Natural killer cell (primary cell): ENCODE results near the gene BCAS3. TPM values are rescaled to one million over a fixed set of nuclear protein-coding genes. Genes with fewer than 3 reads are reported as not detected.

ENCODE experiments used
- ATAC-seq, 3 donors: fragments of 150-1000 bp in 2 of 3; fragments of 200-7000 bp in 1 of 3; cut with Tn5 transposase; 1 replicate in 1 of 3; 2 replicates in 2 of 3; pipeline ENCODE4 v1.10.0; 2021; ENCODE audit warnings: mild to moderate bottlenecking in 2 of 3, moderate library complexity in 2 of 3
- DNase-seq, 2 donors: peaks; one replicate each; pipeline versions ENCODE4 v3.0.0 to v3.0.0-alpha.2; 2013 to 2021; ENCODE audit warnings: mixed read lengths in 1 of 2
- H3K27ac ChIP-seq: one replicate; pipeline ENCODE4 v1.5.1; 2013; ENCODE audit warnings: mild to moderate bottlenecking, low read length
- H3K27me3 ChIP-seq: one replicate; pipeline ENCODE4 v1.6.1; 2013; ENCODE audit warnings: low read length; ENCODE audit not compliant: control insufficient read depth, insufficient read depth
- H3K36me3 ChIP-seq: one replicate; pipeline ENCODE4 v1.6.1; 2013; ENCODE audit warnings: low read length; ENCODE audit not compliant: control insufficient read depth, insufficient read depth
- H3K4me1 ChIP-seq: one replicate; pipeline ENCODE4 v1.6.1; 2013; ENCODE audit warnings: low read length; ENCODE audit not compliant: control insufficient read depth, insufficient read depth
- H3K4me3 ChIP-seq: one replicate; pipeline ENCODE4 v1.5.1; 2013; ENCODE audit warnings: low read length
- H3K9me3 ChIP-seq: one replicate; pipeline ENCODE4 v1.6.1; 2013; ENCODE audit warnings: low read length; ENCODE audit not compliant: control insufficient read depth, insufficient read depth
- H3K27ac Mint-ChIP-seq, 2 donors: one replicate each; pipeline ENCODE4 v1.8.0; 2022; ENCODE audit warnings: mild to moderate bottlenecking in 2 of 2, mixed read lengths in 2 of 2, moderate library complexity in 1 of 2
- H3K27me3 Mint-ChIP-seq, 2 donors: one replicate each; pipeline ENCODE4 v1.8.0; 2022; ENCODE audit warnings: low read depth in 2 of 2, mixed read lengths in 2 of 2
- H3K36me3 Mint-ChIP-seq: one replicate; pipeline ENCODE4 v1.8.0; 2022; ENCODE audit warnings: mixed read lengths
- H3K4me1 Mint-ChIP-seq, 2 donors: one replicate each; pipeline ENCODE4 v1.8.0; 2022; ENCODE audit warnings: mixed read lengths in 2 of 2
- H3K4me3 Mint-ChIP-seq: one replicate; pipeline ENCODE4 v1.8.0; 2022; ENCODE audit warnings: mild to moderate bottlenecking, moderate library complexity, mixed read lengths
- H3K9me3 Mint-ChIP-seq, 2 donors: one replicate each; pipeline ENCODE4 v1.8.0; 2022; ENCODE audit warnings: mixed read lengths in 2 of 2
- WGBS: methylation state at CpG from one replicate; pipeline ENCODE4 v1.1.7; 2013; ENCODE audit warnings: missing lambda C conversion rate; ENCODE audit not compliant: insufficient coverage; 5-methylcytosine and 5-hydroxymethylcytosine counted together
- intact Hi-C: fragments of 100-400 bp; cut with micrococcal nuclease; formaldehyde crosslinking; loops from one replicate; pipeline ENCODE4 v1.14.2; 2022
- total RNA-seq, 4 donors: library from RNA; stranded (reverse); fragments of 120-200 nt in 1 of 4; gene quantifications; one replicate each; pipeline versions ENCODE4 v1.2.3 to v1.2.4, GENCODE V29; 2013 to 2022
- TF ChIP-seq, protein P1 (sequence below): fragments of 200-600 bp; IDR thresholded peaks from one replicate; pipeline ENCODE4 v1.8.0; 2022; ENCODE audit warnings: antibody characterized with exemption

BCAS3 gene
- total RNA-seq, 3 donors from 2014 or later (not counting 1 experiment from before 2014, with no cell fraction given): 60.5 to 87.8 (median 72.0) TPM

DNA sequence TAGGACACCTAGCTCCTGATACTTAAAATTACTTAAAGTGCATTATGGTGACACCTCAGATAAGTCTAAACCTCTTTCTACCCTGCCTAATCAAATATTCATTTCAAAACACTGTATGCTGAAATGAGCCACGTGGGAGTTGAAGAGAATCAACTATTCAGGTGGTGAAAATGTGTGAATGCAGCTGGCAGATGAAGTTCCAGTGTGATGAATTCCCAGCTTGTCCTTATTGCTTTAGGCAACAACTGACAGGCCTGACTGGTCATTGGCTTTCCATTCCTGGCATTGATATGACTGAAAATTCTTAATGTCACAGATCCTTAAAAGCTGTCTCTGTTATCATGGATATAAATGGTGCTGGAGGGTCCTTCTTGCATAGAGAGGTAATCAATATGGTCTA lies 420.1 kb downstream of the BCAS3 start:
- Mint-ChIP-seq H3K36me3 (no peaks in the 10 kb centered on the region), H3K9me3 (no peaks in the 10 kb centered on the region), H3K4me3 (no peak overlapping the region), H3K27me3 (no peaks in the 10 kb centered on the region), H3K27ac (no peak overlapping the region), H3K4me1 (peaks cover 0 to 5% of the 10 kb centered on the region in 2 donors)
- intact Hi-C loops: no loop called here
- H3K36me3 ChIP-seq: no peaks in the 10 kb centered on the region
- H3K27ac ChIP-seq: no peak overlapping the region
- DNase-seq (no peak), ATAC-seq (no peak)
- no peaks in the 10 kb centered on the region for H3K4me1 ChIP-seq
- no peaks in the 10 kb centered on the region for H3K9me3 ChIP-seq
- H3K4me3 ChIP-seq: no peak overlapping the region
- TF ChIP-seq, protein P1, sequence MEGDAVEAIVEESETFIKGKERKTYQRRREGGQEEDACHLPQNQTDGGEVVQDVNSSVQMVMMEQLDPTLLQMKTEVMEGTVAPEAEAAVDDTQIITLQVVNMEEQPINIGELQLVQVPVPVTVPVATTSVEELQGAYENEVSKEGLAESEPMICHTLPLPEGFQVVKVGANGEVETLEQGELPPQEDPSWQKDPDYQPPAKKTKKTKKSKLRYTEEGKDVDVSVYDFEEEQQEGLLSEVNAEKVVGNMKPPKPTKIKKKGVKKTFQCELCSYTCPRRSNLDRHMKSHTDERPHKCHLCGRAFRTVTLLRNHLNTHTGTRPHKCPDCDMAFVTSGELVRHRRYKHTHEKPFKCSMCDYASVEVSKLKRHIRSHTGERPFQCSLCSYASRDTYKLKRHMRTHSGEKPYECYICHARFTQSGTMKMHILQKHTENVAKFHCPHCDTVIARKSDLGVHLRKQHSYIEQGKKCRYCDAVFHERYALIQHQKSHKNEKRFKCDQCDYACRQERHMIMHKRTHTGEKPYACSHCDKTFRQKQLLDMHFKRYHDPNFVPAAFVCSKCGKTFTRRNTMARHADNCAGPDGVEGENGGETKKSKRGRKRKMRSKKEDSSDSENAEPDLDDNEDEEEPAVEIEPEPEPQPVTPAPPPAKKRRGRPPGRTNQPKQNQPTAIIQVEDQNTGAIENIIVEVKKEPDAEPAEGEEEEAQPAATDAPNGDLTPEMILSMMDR: no peak
- 85% methylated on average over 1 of the region's 1 CpG for WGBS
- H3K27me3 ChIP-seq: no peaks in the 10 kb centered on the region

DNA sequence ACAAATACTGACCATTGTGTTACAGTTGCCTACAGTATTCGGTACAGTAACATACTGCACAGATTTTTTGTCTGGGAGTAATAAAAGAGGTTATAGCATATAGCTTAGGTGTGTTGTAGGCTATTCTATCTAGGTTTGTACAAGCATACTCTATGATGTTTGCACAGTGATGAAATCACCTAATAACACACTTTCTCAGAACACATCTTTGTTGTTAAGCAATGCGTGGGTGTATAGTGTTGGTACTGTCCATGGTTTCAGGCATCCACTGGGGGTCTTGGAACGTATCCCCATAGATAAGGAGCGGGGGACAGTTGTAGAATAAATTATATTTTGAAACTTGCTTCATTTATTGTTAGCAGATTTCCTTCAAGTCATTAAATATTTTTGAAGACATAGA lies 428.7 kb downstream of the BCAS3 start:
- TF ChIP-seq, protein P1: no peak
- no peak overlapping the region for H3K4me3 ChIP-seq
- no peaks in the 10 kb centered on the region for H3K27me3 ChIP-seq
- DNase-seq: no peak
- H3K36me3 ChIP-seq: no peaks in the 10 kb centered on the region
- Mint-ChIP-seq H3K9me3 (no peaks in the 10 kb centered on the region), H3K4me1 (no peaks in the 10 kb centered on the region), H3K36me3 (no peaks in the 10 kb centered on the region), H3K4me3 (no peak overlapping the region), H3K27me3 (no peaks in the 10 kb centered on the region), H3K27ac (no peak overlapping the region)
- no peak overlapping the region for H3K27ac ChIP-seq
- no peaks in the 10 kb centered on the region for H3K4me1 ChIP-seq
- ATAC-seq: no peak
- 100% methylated on average over 1 of the region's 4 CpGs for whole genome bisulfite sequencing
- no peaks in the 10 kb centered on the region for H3K9me3 ChIP-seq
- intact Hi-C loops: no loop called here

DNA sequence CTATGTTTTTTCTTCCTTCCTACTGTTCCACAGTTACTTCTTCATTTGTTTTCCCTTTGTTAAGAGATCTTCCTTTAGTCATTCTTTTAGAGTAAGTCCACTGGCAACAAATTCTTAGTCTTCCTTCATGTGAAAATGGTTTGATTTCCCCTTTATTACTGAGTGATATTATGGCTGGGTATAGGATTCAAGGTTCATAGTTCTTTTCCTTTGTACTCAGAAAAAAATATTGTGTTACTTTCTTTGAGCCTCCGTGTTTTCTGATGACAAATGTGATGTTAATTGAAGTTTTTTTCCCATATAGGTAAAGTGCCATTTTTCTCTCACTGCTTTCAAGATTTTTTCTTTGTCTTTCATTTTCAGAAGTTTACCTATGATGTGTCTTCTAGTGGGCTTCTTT lies 438.9 kb downstream of the BCAS3 start:
- intact Hi-C loops: no loop called here
- no peaks in the 10 kb centered on the region for H3K9me3 ChIP-seq
- no CpG with 5 or more reads among the region's 1 CpG for WGBS
- Mint-ChIP-seq H3K4me3 (no peak overlapping the region), H3K27ac (no peak overlapping the region), H3K36me3 (peaks cover 8% of the 10 kb centered on the region), H3K4me1 (no peaks in the 10 kb centered on the region), H3K27me3 (no peaks in the 10 kb centered on the region), H3K9me3 (peaks cover 2 to 7% of the 10 kb centered on the region in 2 donors)
- no peaks in the 10 kb centered on the region for H3K4me1 ChIP-seq
- H3K27me3 ChIP-seq: no peaks in the 10 kb centered on the region
- no peaks in the 10 kb centered on the region for H3K36me3 ChIP-seq
- TF ChIP-seq, protein P1: no peak
- H3K4me3 ChIP-seq: no peak overlapping the region
- DNase-seq (no peak), ATAC-seq (no peak)
- no peak overlapping the region for H3K27ac ChIP-seq

DNA sequence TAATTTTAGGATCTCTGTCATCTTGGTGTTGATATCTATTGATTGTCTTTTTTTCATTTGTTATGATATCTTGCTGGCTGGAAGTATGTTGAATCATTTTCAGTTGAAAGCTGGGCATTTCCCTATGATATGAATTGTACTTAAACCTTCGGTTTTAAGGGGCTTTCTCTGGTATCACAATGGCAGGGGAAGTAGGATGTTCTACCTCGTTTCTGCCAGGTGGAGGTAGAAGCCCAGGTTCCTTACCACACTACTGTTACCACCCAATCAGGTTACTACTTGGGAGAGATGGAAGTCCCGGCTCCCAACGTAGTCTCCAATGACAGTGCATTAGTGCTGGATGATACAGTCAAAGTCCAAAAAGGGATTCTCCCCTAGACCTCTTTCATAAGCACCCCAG lies 440.3 kb downstream of the BCAS3 start:
- Histone ChIP-seq H3K36me3 (no peaks in the 10 kb centered on the region), H3K27me3 (no peaks in the 10 kb centered on the region), H3K9me3 (no peaks in the 10 kb centered on the region), H3K4me1 (no peaks in the 10 kb centered on the region), H3K27ac (no peak overlapping the region), H3K4me3 (no peak overlapping the region)
- WGBS: no CpG with 5 or more reads among the region's 4 CpGs
- peaks cover 8% of the 10 kb centered on the region for H3K36me3 Mint-ChIP-seq
- DNase-seq (no peak), ATAC-seq (no peak)
- H3K27ac Mint-ChIP-seq: no peak overlapping the region
- intact Hi-C loops: no loop called here
- peaks cover 2 to 7% of the 10 kb centered on the region in 2 donors for H3K9me3 Mint-ChIP-seq
- no peak overlapping the region for H3K4me3 Mint-ChIP-seq
- H3K4me1 Mint-ChIP-seq: no peaks in the 10 kb centered on the region
- TF ChIP-seq, protein P1: no peak
- no peaks in the 10 kb centered on the region for H3K27me3 Mint-ChIP-seq
